Gastroesophageal sphincter (tissue), 3 donors: ENCODE data around the gene MFSD2A.

Source experiments
- CTCF ChIP-seq, 4 experiments: fragments of 200-600 bp in 2 of 4; fragments of 450-650 bp in 2 of 4; sonication (generic) in 1 of 4; IDR thresholded peaks; one replicate each; pipeline ENCODE4 v1.5.1; 2017 to 2019; ENCODE audit warnings: antibody characterized with exemption in 4 of 4, mild to moderate bottlenecking in 2 of 4, moderate library complexity in 2 of 4
- POLR2A ChIP-seq, 2 donors: fragments of 450-650 bp; IDR thresholded peaks; one replicate each; pipeline ENCODE4 v1.6.1; 2017; ENCODE audit warnings: antibody characterized with exemption in 2 of 2, mild to moderate bottlenecking in 2 of 2, moderate library complexity in 1 of 2

DNA sequence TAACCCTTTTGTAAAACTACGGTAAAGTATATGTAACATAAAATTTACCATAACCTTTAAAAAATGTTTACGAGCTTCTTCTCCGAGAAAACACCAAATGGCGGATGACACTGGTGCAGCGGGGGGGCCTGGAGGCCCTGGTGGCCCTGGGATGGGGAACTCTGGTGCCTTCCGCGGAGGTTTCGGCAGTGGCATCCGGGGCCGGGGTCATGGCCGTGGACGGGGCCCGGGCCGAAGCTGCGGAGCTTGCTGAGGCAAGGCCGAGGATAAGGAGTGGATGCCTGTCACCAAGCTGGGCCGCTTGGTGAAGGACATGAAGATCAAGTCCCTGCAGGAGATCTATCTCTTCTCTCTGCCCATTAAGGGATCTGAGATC, 7.5 kb downstream of the MFSD2A start:
- no peak for TF ChIP-seq POLR2A (IDR thresholded peaks at IDR 0.05)
- no peak for TF ChIP-seq CTCF (IDR thresholded peaks at IDR 0.05)
